BE2C (cell line): ENCODE measurements around the gene CACNA2D3.
A peak's percentile ranks its signal among the peaks of the same experiment; 100 is the strongest.

ENCODE experiments used
- DNase-seq: peaks from one replicate; pipeline ENCODE4 v3.0.0-alpha.2; 2020
- H3K27me3 ChIP-seq: fragments of 250-450 bp; sonication (Bioruptor Pico); 2 replicates; pipeline ENCODE4 v1.5.1; 2020; ENCODE audit warnings: mild to moderate bottlenecking
- H3K36me3 ChIP-seq: fragments of 250-450 bp; sonication (Bioruptor Pico); 2 replicates; pipeline ENCODE4 v1.5.1; 2020; ENCODE audit warnings: mild to moderate bottlenecking
- H3K4me1 ChIP-seq: fragments of 250-450 bp; sonication (Bioruptor Pico); 2 replicates; pipeline ENCODE4 v1.5.1; 2020
- H3K4me3 ChIP-seq: 2 replicates; pipeline ENCODE4 v1.5.1; 2011; ENCODE audit warnings: low read depth, low read length
- H3K9me3 ChIP-seq: fragments of 250-450 bp; sonication (Bioruptor Pico); 2 replicates; pipeline ENCODE4 v1.5.1; 2020
- CTCF ChIP-seq: IDR thresholded peaks from 2 replicates; pipeline ENCODE4 v1.5.1; 2012; ENCODE audit warnings: mild to moderate bottlenecking, low read depth, low read length

The CACNA2D3 gene

GRCh38 chr3:54863786-54864185, 741.4 kb downstream of the CACNA2D3 start:
- Histone ChIP-seq H3K36me3 (no peaks in the 10 kb centered on the region), H3K4me1 (no peaks in the 10 kb centered on the region), H3K9me3 (no peaks in the 10 kb centered on the region), H3K4me3 (no peak overlapping the region), H3K27me3 (no peaks in the 10 kb centered on the region)
- no peak for DNase-seq
- no peak for TF ChIP-seq CTCF

- H3K4me1 ChIP-seq = no peaks in the 10 kb centered on the region
These were observed 743.0 kb downstream of the CACNA2D3 start for GRCh38 chr3:54865316-54865715.

GRCh38 chr3:54866251-54866650, 743.9 kb downstream of the CACNA2D3 start:
- Histone ChIP-seq H3K4me3 (no peak overlapping the region), H3K36me3 (no peaks in the 10 kb centered on the region), H3K27me3 (no peaks in the 10 kb centered on the region), H3K4me1 (no peaks in the 10 kb centered on the region), H3K9me3 (no peaks in the 10 kb centered on the region)
- DNase-seq = no peak
- no peak for TF ChIP-seq CTCF

More at GRCh38 chr3:54865316-54865715, 743.0 kb downstream of the CACNA2D3 start:
- no peaks in the 10 kb centered on the region for H3K27me3 ChIP-seq
- no peak for DNase-seq
- no peak overlapping the region for H3K4me3 ChIP-seq
- H3K36me3 ChIP-seq = no peaks in the 10 kb centered on the region
- H3K9me3 ChIP-seq = no peaks in the 10 kb centered on the region
- no peak for TF ChIP-seq CTCF

GRCh38 chr3:54870423-54870822, 748.1 kb downstream of the CACNA2D3 start:
- no peak for DNase-seq
- H3K36me3 ChIP-seq = no peaks in the 10 kb centered on the region
- no peaks in the 10 kb centered on the region for H3K27me3 ChIP-seq
- TF ChIP-seq CTCF = peak; percentile 35
- H3K4me1 ChIP-seq = no peaks in the 10 kb centered on the region
- H3K9me3 ChIP-seq = no peaks in the 10 kb centered on the region
- no peak overlapping the region for H3K4me3 ChIP-seq

- Histone ChIP-seq H3K4me3 (no peak overlapping the region), H3K4me1 (no peaks in the 10 kb centered on the region), H3K36me3 (no peaks in the 10 kb centered on the region), H3K9me3 (no peaks in the 10 kb centered on the region), H3K27me3 (no peaks in the 10 kb centered on the region)
- TF ChIP-seq CTCF = no peak
- DNase-seq = no peak
These were observed 749.5 kb downstream of the CACNA2D3 start for GRCh38 chr3:54871867-54872266.

- H3K9me3 ChIP-seq = no peaks in the 10 kb centered on the region
- H3K4me3 ChIP-seq = no peak overlapping the region
- no peak for TF ChIP-seq CTCF
- no peaks in the 10 kb centered on the region for H3K4me1 ChIP-seq
- H3K27me3 ChIP-seq = no peaks in the 10 kb centered on the region
- no peak for DNase-seq
- H3K36me3 ChIP-seq = no peaks in the 10 kb centered on the region
These were observed 751.0 kb downstream of the CACNA2D3 start for GRCh38 chr3:54873059-54874010.
